HepG2 (cell line): ENCODE data around the gene SCFD2. TPM values are rescaled to one million over a fixed set of nuclear protein-coding genes. Genes with fewer than 3 reads are reported as not detected.

ENCODE experiments used
- ATAC-seq: fragments of 200-7000 bp; cut with Tn5 transposase; 3 replicates; pipeline ENCODE4 v1.9.1; 2020; ENCODE audit warnings: mild to moderate bottlenecking, moderate library complexity
- BruUV-seq: library from RNA; stranded (reverse); fragments of 400-500 nt; replicated peaks from 2 replicates; lab custom pipeline; 2021; lab: Mats Ljungman, UMichigan
- CTCF ChIA-PET: fragments of 300-600 bp; formaldehyde crosslinking; extraction: SDS; loops from one replicate; lab custom pipeline; 2021; ENCODE audit warnings: low total read pairs, inconsistent platforms, low intra/inter-chr PET ratio; lab: Yijun Ruan, JAX
- POLR2A ChIA-PET: fragments of 350-600 bp; sonication (Branson Sonifier 250); formaldehyde crosslinking; loops from one replicate; lab custom pipeline; 2020; ENCODE audit warnings: antibody characterized with exemption, inconsistent platforms; lab: Yijun Ruan, JAX
- DNase-seq: peaks from one replicate; pipeline ENCODE4 v3.0.0-alpha.2; 2015; ENCODE audit warnings: low spot score
- FAIRE-seq: peaks from 3 replicates; lab custom pipeline; 2011; peaks lifted over from hg19 to GRCh38; lab: Jason Lieb, UNC
- H2AFZ ChIP-seq: one replicate; pipeline ENCODE4 v1.6.1; 2011; ENCODE audit warnings: low read length, inconsistent platforms
- H3K27ac ChIP-seq: fragments of 300-600 bp; 3 replicates; pipeline ENCODE4 v1.8.0; 2011; ENCODE audit warnings: mixed run types, mild to moderate bottlenecking, mixed read lengths, low read length, inconsistent platforms; ENCODE audit not compliant: insufficient read depth; ENCODE audit errors: extremely low read length
- H3K27me3 ChIP-seq, 2 experiments: fragments of 200-600 bp in 1 of 2; 2 replicates in 1 of 2; 3 replicates in 1 of 2; pipeline versions ENCODE4 v1.6.0 to v1.8.0; 2011; ENCODE audit warnings: low read length in 2 of 2, mild to moderate bottlenecking in 2 of 2, moderate library complexity in 2 of 2, inconsistent platforms in 1 of 2; ENCODE audit not compliant: insufficient read depth in 2 of 2, control insufficient read depth in 1 of 2
- H3K36me3 ChIP-seq, 2 experiments: fragments of 200-600 bp in 1 of 2; replicated peaks in 1 of 2; 2 replicates in 1 of 2; 3 replicates in 1 of 2; pipeline versions ENCODE4 v1.5.1 to v1.8.0; 2011; ENCODE audit warnings: low read length in 2 of 2, inconsistent platforms in 1 of 2; ENCODE audit not compliant: insufficient read depth in 2 of 2, control insufficient read depth in 1 of 2
- H3K4me1 ChIP-seq: 2 replicates; pipeline ENCODE4 v1.5.1; 2012; ENCODE audit warnings: low read length, inconsistent platforms; ENCODE audit not compliant: insufficient read depth
- H3K4me2 ChIP-seq: 2 replicates; pipeline ENCODE4 v1.6.0; 2011; ENCODE audit warnings: low read depth, low read length, inconsistent platforms
- H3K4me3 ChIP-seq, 3 experiments: fragments of 200-600 bp in 1 of 3; sonication (generic), shearing (Covaris generic) in 1 of 3; replicated peaks in 1 of 3; 2 replicates each; pipeline ENCODE4 v1.5.1; 2011 to 2016; ENCODE audit warnings: low read length in 3 of 3, inconsistent platforms in 2 of 3, low read depth in 2 of 3, mild to moderate bottlenecking in 2 of 3, control low read depth in 1 of 3, mixed read lengths in 1 of 3; ENCODE audit not compliant: insufficient read depth in 1 of 3
- H3K79me2 ChIP-seq: one replicate; pipeline ENCODE4 v1.6.1; 2011; ENCODE audit warnings: low read length, inconsistent platforms; ENCODE audit not compliant: insufficient read depth
- H3K9ac ChIP-seq: 2 replicates; pipeline ENCODE4 v1.6.0; 2011; ENCODE audit warnings: mild to moderate bottlenecking, low read depth, low read length, inconsistent platforms; ENCODE audit not compliant: insufficient read depth
- H3K9me3 ChIP-seq: 2 replicates; pipeline ENCODE4 v1.5.1; 2012; ENCODE audit warnings: mild to moderate bottlenecking, low read length
- H4K20me1 ChIP-seq: 2 replicates; pipeline ENCODE4 v1.6.0; 2011; ENCODE audit warnings: inconsistent platforms, mild to moderate bottlenecking, low read length, moderate library complexity; ENCODE audit not compliant: insufficient read depth
- E2F2 ChIP-seq: sonication (generic); formaldehyde crosslinking; IDR thresholded peaks from 2 replicates; pipeline ENCODE4 v1.4.0; 2020; ENCODE audit warnings: missing genetic modification reagents, borderline replicate concordance
- FOXO1 ChIP-seq: sonication (generic); formaldehyde crosslinking; IDR thresholded peaks from 2 replicates; pipeline ENCODE4 v1.4.0; 2020; ENCODE audit warnings: missing genetic modification reagents
- HNRNPL ChIP-seq: fragments of 200-400 bp; formaldehyde crosslinking; IDR thresholded peaks from 2 replicates; pipeline ENCODE4 v1.6.1; 2017; ENCODE audit warnings: mild to moderate bottlenecking, low read depth, low read length
- KDM1A ChIP-seq: IDR thresholded peaks from 2 replicates; pipeline ENCODE4 v1.6.1; 2016; ENCODE audit warnings: missing compliant biosample characterization
- NONO ChIP-seq, 2 experiments: fragments of 450-650 bp in 1 of 2; sonication (generic) in 1 of 2; formaldehyde crosslinking in 1 of 2; IDR thresholded peaks in 1 of 2; conservative IDR thresholded peaks in 1 of 2; 2 replicates each; pipeline versions ENCODE4 v1.6.1 to v1.8.0; 2017 to 2022; ENCODE audit warnings: mild to moderate bottlenecking in 1 of 2, missing genetic modification reagents in 1 of 2, moderate library complexity in 1 of 2
- PCBP1 ChIP-seq: fragments of 200-400 bp; formaldehyde crosslinking; IDR thresholded peaks from 2 replicates; pipeline ENCODE4 v1.6.1; 2017; ENCODE audit warnings: mild to moderate bottlenecking, low read depth, low read length, borderline replicate concordance
- RBM39 ChIP-seq: fragments of 200-400 bp; formaldehyde crosslinking; IDR thresholded peaks from one replicate; pipeline ENCODE4 v1.6.1; 2018; ENCODE audit warnings: antibody characterized with exemption, mild to moderate bottlenecking, low read depth, low read length; ENCODE audit not compliant: poor library complexity, severe bottlenecking
- ZBTB33 ChIP-seq: sonication (generic); formaldehyde crosslinking; IDR thresholded peaks from 2 replicates; pipeline ENCODE4 v1.4.0; 2020; ENCODE audit warnings: missing genetic modification reagents
- ZEB1 ChIP-seq: IDR thresholded peaks from 2 replicates; pipeline ENCODE4 v1.6.1; 2012; ENCODE audit warnings: mild to moderate bottlenecking, low read depth, inconsistent platforms; ENCODE audit not compliant: insufficient replicate concordance
- ZKSCAN8 ChIP-seq: IDR thresholded peaks from 2 replicates; pipeline ENCODE4 v1.6.1; 2016; ENCODE audit warnings: borderline replicate concordance, missing genetic modification reagents, missing compliant biosample characterization
- ZNF784 ChIP-seq: sonication (generic); formaldehyde crosslinking; IDR thresholded peaks from 2 replicates; pipeline ENCODE4 v1.5.1; 2020; ENCODE audit warnings: missing genetic modification reagents, mild to moderate bottlenecking, borderline replicate concordance
- ZSCAN12 ChIP-seq: sonication (generic); formaldehyde crosslinking; IDR thresholded peaks from 2 replicates; pipeline ENCODE4 v1.9.0; 2021; ENCODE audit warnings: mild to moderate bottlenecking, missing genetic modification reagents
- WGBS: methylation state at CpG from one replicate; pipeline ENCODE4 v1.1.6; 2017; ENCODE audit warnings: low lambda C conversion rate; 5-methylcytosine and 5-hydroxymethylcytosine counted together
- in situ Hi-C: cut with HindIII; loops from 2 replicates; pipeline ENCODE4 v1.10.0; 2017; ENCODE audit warnings: low pct_unique_long_range_greater_than_20kb; ENCODE audit not compliant: extremely low pct_ligation_motif_present
- intact Hi-C: fragments of 100-400 bp; cut with micrococcal nuclease; formaldehyde crosslinking; loops from one replicate; pipeline ENCODE4 v1.10.0; 2022; ENCODE audit not compliant: unreplicated experiment
- polyA plus RNA-seq, 8 experiments: library from polyadenylated mRNA; depleted of rRNA in 3 of 8; stranded (reverse) in 7 of 8; unstranded in 1 of 8; fragments of >200 nt; fragmentation: Illumina TruSeq in 4 of 8; extraction: Trizol in 4 of 8; gene quantifications; 2 replicates each; pipeline versions ENCODE4 v1.2.1 to v1.2.3, GENCODE V29; 2011 to 2016; ENCODE audit warnings: low read depth in 4 of 8, missing spikeins in 1 of 8, mixed read lengths in 1 of 8; ENCODE audit not compliant: insufficient read depth in 1 of 8
- total RNA-seq, 5 experiments: library from RNA; depleted of rRNA; stranded (reverse); fragments of >200 nt; fragmentation: Illumina TruSeq; extraction: Trizol; gene quantifications; 2 replicates each; pipeline ENCODE4 v1.2.3, GENCODE V29; 2016; ENCODE audit warnings: low read depth in 1 of 5

Gene SCFD2
- total and polyA plus RNA-seq, 2 of the 13 experiments (the other 11 are each of a cell fraction or from before 2014, with no cell fraction given), result 4.6 to 15.6 TPM

- POLR2A ChIA-PET, result no interaction called here
- FAIRE-seq (no peak), ATAC-seq (no peak)
- Histone ChIP-seq H2AFZ (no peak overlapping the region), H3K79me2 (no peaks in the 10 kb centered on the region), H3K4me3 (no peak overlapping the region), H3K27me3 (no peaks in the 10 kb centered on the region)
- intact Hi-C loops, result no loop called here
- in situ Hi-C loops, result no loop called here
- no peak for TF ChIP-seq HNRNPL
- TF ChIP-seq E2F2 (CRISPR knock-in tag), result no peak
- no peak for TF ChIP-seq ZKSCAN8 (CRISPR knock-in tag)
- TF ChIP-seq NONO (IDR thresholded peaks at IDR 0.05), result no peak
- no peak for TF ChIP-seq NONO (CRISPR knock-in tag; conservative IDR thresholded peaks at IDR 0.05)
- no peak for TF ChIP-seq KDM1A (CRISPR knock-in tag)
- no peak for TF ChIP-seq RBM39
- no peak for TF ChIP-seq ZSCAN12 (CRISPR knock-in tag)
- TF ChIP-seq ZNF784 (CRISPR knock-in tag), result no peak
- TF ChIP-seq ZEB1, result no peak
- TF ChIP-seq ZBTB33 (CRISPR knock-in tag), result no peak
- no peak for TF ChIP-seq FOXO1 (CRISPR knock-in tag)
- TF ChIP-seq PCBP1, result no peak
- TF ChIP-seq, all 625 proteins: peak for 0
- Histone ChIP-seq H3K4me2 (no peak overlapping the region), H3K9me3 (no peaks in the 10 kb centered on the region), H3K9ac (no peak overlapping the region), H4K20me1 (no peaks in the 10 kb centered on the region), H3K4me1 (no peaks in the 10 kb centered on the region), H3K27ac (no peak overlapping the region), H3K36me3 (no peaks in the 10 kb centered on the region)
- 72% methylated on average over 5 of the region's 5 CpGs for WGBS
- DNase-seq, result no peak
- no TSS peak for BruUV-seq
- CTCF ChIA-PET, result no interaction called here
Observed at GRCh38 chr4:52968241-52968640, 397.6 kb downstream of the SCFD2 start.
